Vagina (tissue), 2 donors: ENCODE measurements around the gene DOCK1. TPM values are rescaled to one million over a fixed set of nuclear protein-coding genes. Genes with fewer than 3 reads are reported as not detected.

Experiments used
- DNase-seq, 2 donors: peaks; one replicate each; pipeline ENCODE4 v3.0.0-alpha.2; 2017; ENCODE audit errors: extremely low spot score in 2 of 2
- H3K27ac ChIP-seq: fragments of 200-600 bp; sonication (generic); one replicate; pipeline ENCODE4 v1.5.1; 2019
- H3K27me3 ChIP-seq: fragments of 200-600 bp; sonication (generic); one replicate; pipeline ENCODE4 v1.5.1; 2019
- H3K36me3 ChIP-seq, 2 donors: fragments of 200-600 bp; sonication (generic); one replicate each; pipeline ENCODE4 v1.5.1; 2017 to 2019
- H3K4me1 ChIP-seq: fragments of 200-600 bp; sonication (generic); one replicate; pipeline ENCODE4 v1.5.1; 2019
- H3K4me3 ChIP-seq, 2 donors: fragments of 200-600 bp; sonication (generic); 1 replicate in 1 of 2; 2 replicates in 1 of 2; pipeline ENCODE4 v1.5.1; 2016 to 2019
- H3K9me3 ChIP-seq: fragments of 200-600 bp; sonication (generic); one replicate; pipeline ENCODE4 v1.5.1; 2019
- POLR2A ChIP-seq, 2 donors: fragments of 450-650 bp; IDR thresholded peaks; one replicate each; pipeline ENCODE4 v1.6.1; 2017; ENCODE audit warnings: antibody characterized with exemption in 2 of 2, mild to moderate bottlenecking in 2 of 2, moderate library complexity in 2 of 2
- POLR2AphosphoS5 ChIP-seq, 2 donors: sonication (generic); formaldehyde crosslinking; IDR thresholded peaks; one replicate each; pipeline ENCODE4 v1.9.0; 2017; ENCODE audit warnings: antibody characterized with exemption in 2 of 2, mild to moderate bottlenecking in 2 of 2, low read depth in 1 of 2; ENCODE audit not compliant: insufficient read depth in 1 of 2
- intact Hi-C: fragments of 100-400 bp; cut with DNase I; formaldehyde crosslinking; loops from one replicate; pipeline ENCODE4 v1.15.1; 2023
- total RNA-seq: library from RNA; depleted of rRNA; stranded (reverse); fragments of >200 nt; gene quantifications from one replicate; pipeline ENCODE4 v1.2.3, GENCODE V29; 2016
- TF ChIP-seq, protein P1 (sequence below), 3 experiments: fragments of 450-650 bp in 2 of 3; fragments of 200-600 bp in 1 of 3; sonication (generic) in 1 of 3; IDR thresholded peaks; one replicate each; pipeline ENCODE4 v1.5.1; 2017 to 2019; ENCODE audit warnings: antibody characterized with exemption in 3 of 3, mild to moderate bottlenecking in 2 of 3, moderate library complexity in 2 of 3

The DOCK1 gene
- total RNA-seq, 1 donor from 2014 or later, result 64.6 TPM

DNA sequence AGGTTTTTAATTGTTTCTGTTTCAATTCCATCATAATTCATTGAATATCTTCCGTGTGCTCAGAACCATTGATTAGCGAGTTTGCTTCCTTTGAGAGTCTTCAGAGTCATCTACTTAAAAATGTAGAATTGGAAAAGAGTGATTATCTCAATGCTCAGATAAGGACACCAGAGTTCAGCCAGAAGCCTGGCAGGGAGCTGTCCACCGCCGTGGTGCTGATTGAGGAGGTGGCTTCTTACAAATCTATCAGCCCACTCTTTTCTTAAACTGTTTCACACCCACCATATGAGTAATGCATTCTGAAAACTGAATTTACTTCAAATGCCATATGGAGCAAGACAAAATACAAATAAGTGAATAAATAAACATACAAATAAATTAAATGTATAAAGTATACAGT is 211.9 kb downstream of the DOCK1 start:
- H3K27me3 ChIP-seq, result no peaks in the 10 kb centered on the region
- H3K27ac ChIP-seq, result no peak overlapping the region
- intact Hi-C loops, result no loop called here
- DNase-seq, result no peak
- H3K9me3 ChIP-seq, result no peaks in the 10 kb centered on the region
- H3K4me3 ChIP-seq, result no peak overlapping the region
- H3K36me3 ChIP-seq, result peaks cover 0 to 11% of the 10 kb centered on the region in 2 donors
- no peaks in the 10 kb centered on the region for H3K4me1 ChIP-seq
- TF ChIP-seq POLR2A (IDR thresholded peaks at IDR 0.05), result no peak
- no peak for TF ChIP-seq POLR2AphosphoS5 (IDR thresholded peaks at IDR 0.05; ENCODE audit: insufficient read depth in 1 of 2, low read depth in 1 of 2)
- TF ChIP-seq, protein P1, sequence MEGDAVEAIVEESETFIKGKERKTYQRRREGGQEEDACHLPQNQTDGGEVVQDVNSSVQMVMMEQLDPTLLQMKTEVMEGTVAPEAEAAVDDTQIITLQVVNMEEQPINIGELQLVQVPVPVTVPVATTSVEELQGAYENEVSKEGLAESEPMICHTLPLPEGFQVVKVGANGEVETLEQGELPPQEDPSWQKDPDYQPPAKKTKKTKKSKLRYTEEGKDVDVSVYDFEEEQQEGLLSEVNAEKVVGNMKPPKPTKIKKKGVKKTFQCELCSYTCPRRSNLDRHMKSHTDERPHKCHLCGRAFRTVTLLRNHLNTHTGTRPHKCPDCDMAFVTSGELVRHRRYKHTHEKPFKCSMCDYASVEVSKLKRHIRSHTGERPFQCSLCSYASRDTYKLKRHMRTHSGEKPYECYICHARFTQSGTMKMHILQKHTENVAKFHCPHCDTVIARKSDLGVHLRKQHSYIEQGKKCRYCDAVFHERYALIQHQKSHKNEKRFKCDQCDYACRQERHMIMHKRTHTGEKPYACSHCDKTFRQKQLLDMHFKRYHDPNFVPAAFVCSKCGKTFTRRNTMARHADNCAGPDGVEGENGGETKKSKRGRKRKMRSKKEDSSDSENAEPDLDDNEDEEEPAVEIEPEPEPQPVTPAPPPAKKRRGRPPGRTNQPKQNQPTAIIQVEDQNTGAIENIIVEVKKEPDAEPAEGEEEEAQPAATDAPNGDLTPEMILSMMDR (IDR thresholded peaks at IDR 0.05), result no peak

DNA sequence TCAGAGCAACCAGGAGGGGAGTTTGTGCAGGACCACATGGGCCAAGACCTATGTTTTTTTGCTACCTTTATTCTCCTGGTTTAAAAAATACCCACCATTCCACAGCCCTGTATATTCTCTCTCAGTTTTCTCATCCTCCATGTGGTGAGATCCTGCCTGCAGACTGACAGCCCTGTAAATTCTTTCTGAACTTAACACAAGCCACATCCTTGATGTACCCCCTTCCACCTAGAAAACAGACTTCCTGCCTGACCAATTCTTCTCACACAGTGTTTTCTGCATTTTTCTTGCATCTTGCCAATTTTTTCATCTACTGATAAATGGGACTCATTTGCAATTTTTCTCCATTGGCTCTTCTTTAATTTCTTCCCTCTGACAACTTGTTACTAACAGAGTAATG is 212.8 kb downstream of the DOCK1 start:
- TF ChIP-seq, protein P1 (IDR thresholded peaks at IDR 0.05), result no peak
- TF ChIP-seq POLR2AphosphoS5 (IDR thresholded peaks at IDR 0.05; ENCODE audit: insufficient read depth in 1 of 2, low read depth in 1 of 2) (no peak), POLR2A (IDR thresholded peaks at IDR 0.05) (no peak)

DNA sequence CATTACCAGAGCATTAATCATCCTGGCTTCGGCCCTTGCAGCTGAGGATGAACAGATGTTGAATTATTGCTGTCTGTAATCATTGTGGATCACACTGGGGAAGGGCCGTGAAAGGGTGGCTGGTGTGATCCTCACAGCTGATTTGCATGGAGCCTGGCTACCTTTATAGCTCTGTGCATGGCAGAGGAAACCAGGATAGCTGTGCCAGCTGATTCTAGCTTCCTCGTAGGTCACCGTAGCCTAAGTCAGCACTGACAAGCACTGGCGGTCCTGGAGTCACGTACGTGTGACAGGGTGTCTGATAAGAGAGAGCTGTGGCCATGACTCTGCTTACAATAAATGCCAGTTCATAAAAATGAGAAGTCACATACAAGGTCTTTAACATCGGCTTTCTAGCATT is 214.7 kb downstream of the DOCK1 start:
- intact Hi-C loops, result no loop called here
- peaks cover 0 to 10% of the 10 kb centered on the region in 2 donors for H3K36me3 ChIP-seq
- no peak for DNase-seq
- no peak overlapping the region for H3K4me3 ChIP-seq
- no peaks in the 10 kb centered on the region for H3K27me3 ChIP-seq
- H3K9me3 ChIP-seq, result no peaks in the 10 kb centered on the region
- H3K27ac ChIP-seq, result no peak overlapping the region
- H3K4me1 ChIP-seq, result no peaks in the 10 kb centered on the region
- TF ChIP-seq POLR2A (IDR thresholded peaks at IDR 0.05) (no peak), POLR2AphosphoS5 (IDR thresholded peaks at IDR 0.05; ENCODE audit: insufficient read depth in 1 of 2, low read depth in 1 of 2) (no peak)
- TF ChIP-seq, protein P1 (IDR thresholded peaks at IDR 0.05), result no peak

More for the DNA sequence above, 212.8 kb downstream of the DOCK1 start:
- no peaks in the 10 kb centered on the region for H3K9me3 ChIP-seq
- no peak overlapping the region for H3K27ac ChIP-seq
- no peaks in the 10 kb centered on the region for H3K27me3 ChIP-seq
- DNase-seq, result no peak
- intact Hi-C loops, result no loop called here
- no peak overlapping the region for H3K4me3 ChIP-seq
- peaks cover 0 to 10% of the 10 kb centered on the region in 2 donors for H3K36me3 ChIP-seq
- H3K4me1 ChIP-seq, result no peaks in the 10 kb centered on the region

DNA sequence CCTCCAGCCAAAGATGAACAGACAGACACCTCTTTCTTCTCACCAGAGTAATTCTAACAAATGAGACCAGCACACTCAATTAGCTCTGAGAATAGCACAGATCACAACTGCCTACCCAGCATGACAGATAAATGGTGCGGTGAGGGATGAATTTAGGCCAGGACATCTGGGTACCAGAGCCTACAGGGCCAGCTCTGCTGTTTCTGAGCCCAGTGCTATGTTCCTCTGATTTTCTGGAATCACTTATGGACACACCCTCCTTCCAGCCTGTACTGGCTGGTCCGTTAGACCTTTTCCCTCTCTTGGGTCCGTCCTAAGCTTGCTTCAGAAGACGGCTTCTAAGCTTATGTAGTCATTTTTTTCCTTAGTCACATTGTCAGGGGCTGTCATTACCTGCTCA is 217.6 kb downstream of the DOCK1 start:
- TF ChIP-seq POLR2AphosphoS5 (IDR thresholded peaks at IDR 0.05; ENCODE audit: insufficient read depth in 1 of 2, low read depth in 1 of 2) (no peak), POLR2A (IDR thresholded peaks at IDR 0.05) (no peak)
- TF ChIP-seq, protein P1 (IDR thresholded peaks at IDR 0.05), result no peak
- H3K36me3 ChIP-seq, result peaks cover 0 to 10% of the 10 kb centered on the region in 2 donors
- H3K27me3 ChIP-seq, result no peaks in the 10 kb centered on the region

DNA sequence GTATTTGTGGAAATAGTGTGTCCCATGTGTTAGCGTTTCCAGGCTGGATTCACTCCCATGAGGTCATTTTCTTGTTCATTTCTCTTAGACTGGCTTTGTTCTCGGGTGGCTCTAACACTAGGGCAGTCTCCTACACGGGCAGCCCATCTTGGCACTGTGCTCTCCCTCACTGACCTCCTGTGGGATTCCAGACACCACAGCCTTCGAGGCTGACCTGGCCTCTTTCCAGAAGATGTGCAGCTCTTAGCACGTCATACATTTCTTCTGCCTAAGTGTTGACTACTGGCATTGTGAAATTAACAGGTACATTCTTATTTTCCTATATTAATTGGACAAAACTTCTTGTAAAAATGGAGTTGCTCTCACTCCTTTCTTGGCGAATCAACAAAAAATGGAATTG is 218.4 kb downstream of the DOCK1 start:
- Histone ChIP-seq H3K36me3 (peaks cover 0 to 5% of the 10 kb centered on the region in 2 donors), H3K27me3 (no peaks in the 10 kb centered on the region), H3K4me3 (no peak overlapping the region), H3K9me3 (no peaks in the 10 kb centered on the region), H3K4me1 (no peaks in the 10 kb centered on the region), H3K27ac (no peak overlapping the region)
- DNase-seq, result no peak
- intact Hi-C loops, result no loop called here
- TF ChIP-seq, protein P1 (IDR thresholded peaks at IDR 0.05), result no peak
- TF ChIP-seq POLR2A (IDR thresholded peaks at IDR 0.05), result no peak
- no peak for TF ChIP-seq POLR2AphosphoS5 (IDR thresholded peaks at IDR 0.05; ENCODE audit: insufficient read depth in 1 of 2, low read depth in 1 of 2)

More for the DNA sequence above, 217.6 kb downstream of the DOCK1 start:
- H3K27ac ChIP-seq, result no peak overlapping the region
- no peak overlapping the region for H3K4me3 ChIP-seq
- intact Hi-C loops, result no loop called here
- DNase-seq, result no peak
- no peaks in the 10 kb centered on the region for H3K9me3 ChIP-seq
- H3K4me1 ChIP-seq, result no peaks in the 10 kb centered on the region
